ENCODE data around the gene PTPRD. TPM values are rescaled to one million over a fixed set of nuclear protein-coding genes. Genes with fewer than 3 reads are reported as not detected.

PTPRD gene
- total RNA-seq, 1 experiment from 2014 or later: 32.5 TPM

DNA sequence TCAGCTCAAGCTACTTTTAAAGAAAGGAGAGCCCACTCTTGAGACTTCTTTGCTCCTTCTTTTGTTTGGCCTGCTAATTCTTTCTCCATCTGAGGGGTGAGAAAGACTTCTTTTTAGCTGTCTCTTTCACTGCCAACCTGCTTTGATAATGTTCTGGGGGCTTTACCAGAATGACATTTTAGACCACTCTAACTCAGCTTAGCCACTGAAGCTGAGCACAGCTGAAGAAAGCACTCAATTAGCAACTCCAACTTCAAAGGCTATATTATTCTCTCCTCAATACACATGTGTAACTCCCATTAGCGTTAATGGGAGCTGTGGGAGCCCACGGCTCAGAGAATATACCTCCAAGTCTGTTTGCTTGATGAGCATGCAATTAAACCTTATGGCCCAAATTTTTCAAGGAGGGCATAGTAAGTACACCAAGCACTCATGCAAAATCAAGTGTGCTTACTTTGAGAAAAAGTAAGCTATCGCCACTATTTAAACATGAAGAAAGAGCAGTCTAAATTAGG lies 1997.8 kb downstream of the PTPRD start:
- Histone ChIP-seq H2AK5ac (ENCODE audit: insufficient read length, low read length) (no peak overlapping the region), H3T11ph (ENCODE audit: low read length) (no peak overlapping the region), H4K20me1 (ENCODE audit: control insufficient read depth, insufficient read depth, insufficient read length) (no peaks in the 10 kb centered on the region), H4K8ac (replicated peaks; ENCODE audit: insufficient read length, low read depth, low read length) (no peak overlapping the region), H3K9ac (ENCODE audit: extremely low read depth, insufficient read length, low read length) (no peak overlapping the region), H3K79me1 (ENCODE audit: insufficient read depth, low read depth, low read length, poor library complexity, severe bottlenecking) (no peaks in the 10 kb centered on the region), H3K23ac (ENCODE audit: insufficient read length, low read depth, low read length) (no peak overlapping the region), H2BK5ac (ENCODE audit: insufficient read length, low read length) (no peak overlapping the region), H2BK120ac (ENCODE audit: low read depth, low read length, poor library complexity, severe bottlenecking) (no peak overlapping the region), H3K27ac (ENCODE audit: insufficient read length, low read depth, low read length) (no peak overlapping the region), H3K23me2 (ENCODE audit: insufficient read length, low read depth, low read length, poor library complexity, severe bottlenecking) (no peaks in the 10 kb centered on the region), H3K18ac (ENCODE audit: insufficient read length, low read depth, low read length) (no peak overlapping the region), H3K27me3 (ENCODE audit: insufficient read depth, low read length) (no peaks in the 10 kb centered on the region), H3K4me2 (ENCODE audit: insufficient read depth, insufficient read length, low read length) (no peak overlapping the region), H3K56ac (ENCODE audit: insufficient read length, low read depth, low read length) (no peak overlapping the region), H2BK15ac (ENCODE audit: low read depth, low read length) (no peak overlapping the region), H3K79me2 (ENCODE audit: insufficient read depth, low read length) (no peaks in the 10 kb centered on the region), H3K4ac (ENCODE audit: low read depth, low read length) (no peak overlapping the region), H4K91ac (ENCODE audit: insufficient read length, low read depth, low read length) (no peak overlapping the region), H2BK20ac (ENCODE audit: low read depth, low read length, poor library complexity, severe bottlenecking) (no peak overlapping the region), H2BK12ac (ENCODE audit: insufficient read length, low read depth, low read length) (no peak overlapping the region), H2AFZ (ENCODE audit: low read length) (no peak overlapping the region), H3K14ac (ENCODE audit: insufficient read depth, low read length) (no peak overlapping the region), H4K5ac (ENCODE audit: insufficient read length, low read depth, low read length) (no peak overlapping the region), H3K9me3 (ENCODE audit: control insufficient read depth, low read depth, low read length) (no peaks in the 10 kb centered on the region), H3K4me1 (ENCODE audit: insufficient read depth, low read length) (no peaks in the 10 kb centered on the region)
- H3K27me3 Mint-ChIP-seq (ENCODE audit: low read depth): no peaks in the 10 kb centered on the region
- H3K27ac Mint-ChIP-seq: no peak overlapping the region
- no peak overlapping the region for H3K4me3 Mint-ChIP-seq
- no CpG with 5 or more reads among the region's 3 CpGs for WGBS (ENCODE audit: extremely low coverage, insufficient read length, low lambda C conversion rate)
- peaks cover 28 to 40% of the 10 kb centered on the region in 2 experiments for H3K4me1 Mint-ChIP-seq
- H3K9me3 Mint-ChIP-seq: no peaks in the 10 kb centered on the region; a peak in 1 of 5 replicates
- DNase-seq: no peak
- no peaks in the 10 kb centered on the region for H3K36me3 Mint-ChIP-seq (ENCODE audit: insufficient read depth in 1 of 3, low read depth in 3 of 3)
- TF ChIP-seq, protein P1, sequence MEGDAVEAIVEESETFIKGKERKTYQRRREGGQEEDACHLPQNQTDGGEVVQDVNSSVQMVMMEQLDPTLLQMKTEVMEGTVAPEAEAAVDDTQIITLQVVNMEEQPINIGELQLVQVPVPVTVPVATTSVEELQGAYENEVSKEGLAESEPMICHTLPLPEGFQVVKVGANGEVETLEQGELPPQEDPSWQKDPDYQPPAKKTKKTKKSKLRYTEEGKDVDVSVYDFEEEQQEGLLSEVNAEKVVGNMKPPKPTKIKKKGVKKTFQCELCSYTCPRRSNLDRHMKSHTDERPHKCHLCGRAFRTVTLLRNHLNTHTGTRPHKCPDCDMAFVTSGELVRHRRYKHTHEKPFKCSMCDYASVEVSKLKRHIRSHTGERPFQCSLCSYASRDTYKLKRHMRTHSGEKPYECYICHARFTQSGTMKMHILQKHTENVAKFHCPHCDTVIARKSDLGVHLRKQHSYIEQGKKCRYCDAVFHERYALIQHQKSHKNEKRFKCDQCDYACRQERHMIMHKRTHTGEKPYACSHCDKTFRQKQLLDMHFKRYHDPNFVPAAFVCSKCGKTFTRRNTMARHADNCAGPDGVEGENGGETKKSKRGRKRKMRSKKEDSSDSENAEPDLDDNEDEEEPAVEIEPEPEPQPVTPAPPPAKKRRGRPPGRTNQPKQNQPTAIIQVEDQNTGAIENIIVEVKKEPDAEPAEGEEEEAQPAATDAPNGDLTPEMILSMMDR (conservative IDR thresholded peaks at IDR 0.05): no peak

Measured in H9 (cell line).